Urinary bladder (tissue), 4 donors: ENCODE measurements around the gene ALDH3A2. TPM values are rescaled to one million over a fixed set of nuclear protein-coding genes. Genes with fewer than 3 reads are reported as not detected.

Experiments used
- DNase-seq: peaks from one replicate; pipeline ENCODE4 v3.0.0-alpha.2; 2015; ENCODE audit errors: extremely low spot score
- H3K27ac ChIP-seq: one replicate; pipeline ENCODE4 v1.5.1; 2013; ENCODE audit warnings: low read depth, mild to moderate bottlenecking, moderate library complexity
- H3K36me3 ChIP-seq: one replicate; pipeline ENCODE4 v1.6.1; 2013; ENCODE audit warnings: mild to moderate bottlenecking, moderate library complexity; ENCODE audit not compliant: insufficient read depth
- H3K4me1 ChIP-seq: one replicate; pipeline ENCODE4 v1.6.1; 2013; ENCODE audit warnings: mild to moderate bottlenecking, moderate library complexity; ENCODE audit not compliant: insufficient read depth
- H3K4me3 ChIP-seq: one replicate; pipeline ENCODE4 v1.5.1; 2013; ENCODE audit warnings: low read depth, low read length
- WGBS: extraction: QIAGEN DNeasy Blood & Tissue Kit; methylation state at CpG from one replicate; pipeline ENCODE4 v1.1.7; 2013; 5-methylcytosine and 5-hydroxymethylcytosine counted together
- polyA plus RNA-seq: library from polyadenylated mRNA; stranded (reverse); fragments of 200-250 nt; gene quantifications from one replicate; pipeline ENCODE4 v1.2.3, GENCODE V29; 2013
- total RNA-seq: library from RNA; depleted of rRNA; stranded (reverse); fragments of >200 nt; gene quantifications from one replicate; pipeline ENCODE4 v1.2.3, GENCODE V29; 2014
- donor health status: healthy with polysubstance abuse.
- donor health status: healthy.

ALDH3A2 gene
- total and polyA plus RNA-seq, 2 donors = 43.7 to 92.0 TPM

GRCh38 chr17:19706791-19707727, 58.5 kb downstream of the ALDH3A2 start:
- no peak overlapping the region for H3K4me3 ChIP-seq
- no peaks in the 10 kb centered on the region for H3K36me3 ChIP-seq
- no peak for DNase-seq
- H3K27ac ChIP-seq = no peak overlapping the region
- no peaks in the 10 kb centered on the region for H3K4me1 ChIP-seq
- 82% methylated on average over 12 of the region's 12 CpGs for WGBS

- H3K27ac ChIP-seq = no peak overlapping the region
- DNase-seq = no peak
- WGBS = 87% methylated on average over 11 of the region's 11 CpGs
- no peak overlapping the region for H3K4me3 ChIP-seq
- no peaks in the 10 kb centered on the region for H3K36me3 ChIP-seq
- H3K4me1 ChIP-seq = no peaks in the 10 kb centered on the region
These were observed 59.2 kb downstream of the ALDH3A2 start for GRCh38 chr17:19707728-19708221.

- Histone ChIP-seq H3K4me1 (no peaks in the 10 kb centered on the region), H3K4me3 (no peak overlapping the region), H3K36me3 (no peaks in the 10 kb centered on the region), H3K27ac (no peak overlapping the region)
- 92% methylated on average over 6 of the region's 6 CpGs for WGBS
- no peak for DNase-seq
These were observed 60.1 kb downstream of the ALDH3A2 start for GRCh38 chr17:19708431-19709175.

- no peaks in the 10 kb centered on the region for H3K36me3 ChIP-seq
- H3K4me3 ChIP-seq = no peak overlapping the region
- WGBS = 87% methylated on average over 3 of the region's 3 CpGs
- DNase-seq = no peak
- no peak overlapping the region for H3K27ac ChIP-seq
- H3K4me1 ChIP-seq = no peaks in the 10 kb centered on the region
These were observed 61.3 kb downstream of the ALDH3A2 start for GRCh38 chr17:19709841-19710240.

GRCh38 chr17:19712436-19713004, 64.0 kb downstream of the ALDH3A2 start:
- Histone ChIP-seq H3K4me1 (no peaks in the 10 kb centered on the region), H3K4me3 (no peak overlapping the region), H3K27ac (no peak overlapping the region), H3K36me3 (no peaks in the 10 kb centered on the region)
- DNase-seq = no peak
- WGBS = 83% methylated on average over 12 of the region's 12 CpGs

- Histone ChIP-seq H3K36me3 (no peaks in the 10 kb centered on the region), H3K27ac (no peak overlapping the region)
- WGBS = 85% methylated on average over 16 of the region's 16 CpGs
These were observed 64.9 kb downstream of the ALDH3A2 start for GRCh38 chr17:19713462-19713861.

GRCh38 chr17:19713901-19714361, 65.4 kb downstream of the ALDH3A2 start:
- DNase-seq = no peak
- Histone ChIP-seq H3K36me3 (no peaks in the 10 kb centered on the region), H3K4me1 (no peaks in the 10 kb centered on the region), H3K4me3 (no peak overlapping the region), H3K27ac (no peak overlapping the region)
- WGBS = 90% methylated on average over 28 of the region's 28 CpGs

More at GRCh38 chr17:19713462-19713861, 64.9 kb downstream of the ALDH3A2 start:
- no peak for DNase-seq
- no peaks in the 10 kb centered on the region for H3K4me1 ChIP-seq
- no peak overlapping the region for H3K4me3 ChIP-seq

- 95% methylated on average over 27 of the region's 27 CpGs for WGBS
- Histone ChIP-seq H3K4me1 (no peaks in the 10 kb centered on the region), H3K4me3 (no peak overlapping the region), H3K36me3 (no peaks in the 10 kb centered on the region), H3K27ac (no peak overlapping the region)
- DNase-seq = no peak
These were observed 66.2 kb downstream of the ALDH3A2 start for GRCh38 chr17:19714542-19715411.

- Histone ChIP-seq H3K4me3 (no peak within 1 kb of the TSS), H3K27ac (no peak within 1 kb of the TSS), H3K36me3 (no peaks in the 10 kb centered on the region), H3K4me1 (no peaks in the 10 kb centered on the region)
- WGBS = 79% methylated on average over 13 of the region's 13 CpGs
- DNase-seq = no peak
These were observed 67.8 kb downstream of the ALDH3A2 start, which contains the start of gene SLC47A2 for GRCh38 chr17:19716108-19717030. TSS of gene SLC47A2 (minus strand) at chr17:19716584. CDS start at chr17:19716555, 29 bp downstream.

GRCh38 chr17:19717031-19717360, 68.4 kb downstream of the ALDH3A2 start:
- no peak for DNase-seq
- no peaks in the 10 kb centered on the region for H3K36me3 ChIP-seq
- no peaks in the 10 kb centered on the region for H3K4me1 ChIP-seq
- no peak overlapping the region for H3K27ac ChIP-seq
- no peak overlapping the region for H3K4me3 ChIP-seq
- 95% methylated on average over 7 of the region's 7 CpGs for WGBS

GRCh38 chr17:19717411-19717908, 68.9 kb downstream of the ALDH3A2 start:
- H3K4me3 ChIP-seq = no peak overlapping the region
- WGBS = 79% methylated on average over 10 of the region's 10 CpGs
- no peaks in the 10 kb centered on the region for H3K36me3 ChIP-seq
- no peak for DNase-seq
- no peaks in the 10 kb centered on the region for H3K4me1 ChIP-seq
- H3K27ac ChIP-seq = no peak overlapping the region
